ENCODE measurements around the gene ARL3.
"Not testable (repeated sequence)": the region's sequence is repeated elsewhere in the genome, so short reads cannot be mapped to it uniquely, and the experiment has no call there.

Gene ARL3

GRCh38 chr10:102745157-102745556 is 31.0 kb upstream of the ARL3 start:
- TF ChIP-seq MYC (IDR thresholded peaks at IDR 0.05; ENCODE audit: low read depth, low read length), result no peak
- no peak for TF ChIP-seq POLR2A (IDR thresholded peaks at IDR 0.05; ENCODE audit: extremely low read depth, insufficient read length)
- DNase-seq (ENCODE audit: low read depth), result no peak
- peak overlapping the region; percentile 83 for H3K4me3 ChIP-seq (ENCODE audit: low read depth, low read length)

GRCh38 chr10:102744374-102745051 is 30.3 kb upstream of the ARL3 start:
- peak overlapping the region; percentile 83 for H3K4me3 ChIP-seq (ENCODE audit: low read depth, low read length)
- DNase-seq (ENCODE audit: low read depth), result no peak
- TF ChIP-seq MYC (IDR thresholded peaks at IDR 0.05; ENCODE audit: low read depth, low read length) (no peak), MAX (IDR thresholded peaks at IDR 0.05; ENCODE audit: low read depth, low read length) (no peak), POLR2A (IDR thresholded peaks at IDR 0.05; ENCODE audit: extremely low read depth, insufficient read length) (no peak)
- TF ChIP-seq, protein P1, sequence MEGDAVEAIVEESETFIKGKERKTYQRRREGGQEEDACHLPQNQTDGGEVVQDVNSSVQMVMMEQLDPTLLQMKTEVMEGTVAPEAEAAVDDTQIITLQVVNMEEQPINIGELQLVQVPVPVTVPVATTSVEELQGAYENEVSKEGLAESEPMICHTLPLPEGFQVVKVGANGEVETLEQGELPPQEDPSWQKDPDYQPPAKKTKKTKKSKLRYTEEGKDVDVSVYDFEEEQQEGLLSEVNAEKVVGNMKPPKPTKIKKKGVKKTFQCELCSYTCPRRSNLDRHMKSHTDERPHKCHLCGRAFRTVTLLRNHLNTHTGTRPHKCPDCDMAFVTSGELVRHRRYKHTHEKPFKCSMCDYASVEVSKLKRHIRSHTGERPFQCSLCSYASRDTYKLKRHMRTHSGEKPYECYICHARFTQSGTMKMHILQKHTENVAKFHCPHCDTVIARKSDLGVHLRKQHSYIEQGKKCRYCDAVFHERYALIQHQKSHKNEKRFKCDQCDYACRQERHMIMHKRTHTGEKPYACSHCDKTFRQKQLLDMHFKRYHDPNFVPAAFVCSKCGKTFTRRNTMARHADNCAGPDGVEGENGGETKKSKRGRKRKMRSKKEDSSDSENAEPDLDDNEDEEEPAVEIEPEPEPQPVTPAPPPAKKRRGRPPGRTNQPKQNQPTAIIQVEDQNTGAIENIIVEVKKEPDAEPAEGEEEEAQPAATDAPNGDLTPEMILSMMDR (IDR thresholded peaks at IDR 0.05; ENCODE audit: low read depth, low read length), result no peak

GRCh38 chr10:102743588-102744373 is 29.6 kb upstream of the ARL3 start, which contains the start of gene WBP1L:
Gene WBP1L, plus strand, starts transcription at chr10:102743948. Its CDS starts 106 bp downstream, at chr10:102744054.
- peak; percentile 99 for DNase-seq (ENCODE audit: low read depth)

DNA sequence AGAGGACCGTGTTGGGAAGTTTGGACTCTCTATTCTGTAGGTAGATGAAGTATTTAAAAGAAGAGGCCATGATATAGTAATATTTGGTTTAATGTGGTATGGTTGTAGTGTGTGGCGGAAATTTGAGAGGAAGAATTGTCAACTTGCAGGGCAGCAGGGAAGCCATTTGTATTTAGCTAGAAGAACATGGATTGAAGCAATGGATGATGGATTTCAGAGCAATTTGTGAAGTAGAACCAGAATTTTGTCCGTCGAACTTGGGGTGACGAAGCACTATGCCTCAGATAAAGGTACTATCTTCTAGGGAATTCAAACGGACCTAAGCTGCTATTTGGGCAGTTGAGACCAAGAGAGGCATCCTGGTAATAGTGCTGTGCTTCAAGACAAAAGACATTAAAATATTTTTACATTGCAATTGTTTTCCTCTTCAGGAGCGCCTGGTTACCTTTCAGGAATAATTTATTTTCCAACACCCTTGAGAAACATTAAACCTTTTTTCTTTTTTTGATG is 28.9 kb upstream of the ARL3 start:
- no peak for DNase-seq (ENCODE audit: low read depth)
- no peak for TF ChIP-seq POLR2A (IDR thresholded peaks at IDR 0.05; ENCODE audit: extremely low read depth, insufficient read length)
- no peak for TF ChIP-seq MAX (IDR thresholded peaks at IDR 0.05; ENCODE audit: low read depth, low read length)
- TF ChIP-seq, protein P1 (IDR thresholded peaks at IDR 0.05; ENCODE audit: low read depth, low read length), result no peak
- no peak for TF ChIP-seq MYC (IDR thresholded peaks at IDR 0.05; ENCODE audit: low read depth, low read length)
- peak overlapping the region; percentile 37 for H3K4me3 ChIP-seq (ENCODE audit: low read depth, low read length)

More at GRCh38 chr10:102743588-102744373, 29.6 kb upstream of the ARL3 start, which contains the start of gene WBP1L:
- peak within 1 kb of the TSS; percentile 83 for H3K4me3 ChIP-seq (ENCODE audit: low read depth, low read length)
- TF ChIP-seq, protein P1 (IDR thresholded peaks at IDR 0.05; ENCODE audit: low read depth, low read length), result no peak
- peak; percentile 76 for TF ChIP-seq POLR2A (IDR thresholded peaks at IDR 0.05; ENCODE audit: extremely low read depth, insufficient read length)
- no peak for TF ChIP-seq MYC (IDR thresholded peaks at IDR 0.05; ENCODE audit: low read depth, low read length)
- TF ChIP-seq MAX (IDR thresholded peaks at IDR 0.05; ENCODE audit: low read depth, low read length), result peak; percentile 29; the same call in 1 of the 2 replicates

- DNase-seq (ENCODE audit: low read depth); H3K4me3 ChIP-seq (ENCODE audit: low read depth, low read length): not testable (repeated sequence)
These were observed 28.1 kb upstream of the ARL3 start for GRCh38 chr10:102742313-102742712.

GRCh38 chr10:102741726-102742237 is 27.6 kb upstream of the ARL3 start:
- TF ChIP-seq, protein P1 (IDR thresholded peaks at IDR 0.05; ENCODE audit: low read depth, low read length), result no peak
- TF ChIP-seq MAX (IDR thresholded peaks at IDR 0.05; ENCODE audit: low read depth, low read length) (no peak), MYC (IDR thresholded peaks at IDR 0.05; ENCODE audit: low read depth, low read length) (no peak), POLR2A (IDR thresholded peaks at IDR 0.05; ENCODE audit: extremely low read depth, insufficient read length) (no peak)
- DNase-seq (ENCODE audit: low read depth), result no peak
- no peak overlapping the region for H3K4me3 ChIP-seq (ENCODE audit: low read depth, low read length)

Data from NB4 (cell line).